Central memory CD8-positive, alpha-beta T cell (primary cell): ENCODE results near the gene CCNQ.
A peak's percentile ranks its signal among the peaks of the same experiment; 100 is the strongest.

Experiments
- ATAC-seq: fragments of 150-1000 bp; cut with Tn5 transposase; replicated peaks from 2 replicates; pipeline ENCODE4 v1.10.0; 2022; ENCODE audit warnings: mild to moderate bottlenecking, moderate FRiP score, moderate number of reproducible peaks; ENCODE audit not compliant: poor library complexity, severe bottlenecking; ENCODE audit errors: extremely low read depth
- DNase-seq, 2 donors: peaks; one replicate each; pipeline ENCODE4 v3.0.0; 2021; ENCODE audit warnings: low spot score in 2 of 2
- H3K27ac Mint-ChIP-seq: one replicate; pipeline ENCODE4 v1.8.0; 2022; ENCODE audit warnings: low read depth, mild to moderate bottlenecking, moderate library complexity, mixed read lengths
- H3K27me3 Mint-ChIP-seq: one replicate; pipeline ENCODE4 v1.8.0; 2022; ENCODE audit warnings: mixed read lengths
- H3K36me3 Mint-ChIP-seq: one replicate; pipeline ENCODE4 v1.8.0; 2022; ENCODE audit warnings: mild to moderate bottlenecking, moderate library complexity, mixed read lengths; ENCODE audit not compliant: insufficient read depth
- H3K4me1 Mint-ChIP-seq: one replicate; pipeline ENCODE4 v1.8.0; 2022; ENCODE audit warnings: mixed read lengths
- H3K4me3 Mint-ChIP-seq: one replicate; pipeline ENCODE4 v1.8.0; 2022; ENCODE audit warnings: mild to moderate bottlenecking, moderate library complexity, mixed read lengths
- H3K9me3 Mint-ChIP-seq: one replicate; pipeline ENCODE4 v1.8.0; 2022; ENCODE audit warnings: mixed read lengths

CCNQ gene

DNA sequence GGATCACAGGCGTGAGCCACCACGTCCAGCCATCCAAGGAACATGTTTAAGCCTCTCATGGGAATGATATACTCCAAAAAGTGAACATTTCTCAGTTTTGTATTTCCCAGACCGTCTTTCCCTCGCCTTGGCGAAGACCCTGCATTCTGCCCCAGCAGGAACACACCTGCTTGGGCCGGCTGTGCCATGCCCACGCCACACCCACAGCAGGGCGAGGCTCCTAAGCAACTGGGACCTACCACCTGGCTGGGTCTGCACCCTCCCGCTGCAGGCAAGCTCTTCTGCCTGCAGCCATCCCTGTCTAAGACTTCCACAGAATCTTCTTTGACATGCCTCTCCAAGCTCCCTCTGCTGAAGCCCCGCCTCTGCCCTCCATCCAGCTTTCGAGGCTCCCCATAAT is 3.6 kb downstream of the CCNQ start:
- peaks cover 13% of the 10 kb centered on the region for H3K36me3 Mint-ChIP-seq
- H3K27me3 Mint-ChIP-seq: no peaks in the 10 kb centered on the region
- H3K9me3 Mint-ChIP-seq: no peaks in the 10 kb centered on the region
- H3K4me1 Mint-ChIP-seq: peaks cover 32% of the 10 kb centered on the region
- no peak overlapping the region for H3K27ac Mint-ChIP-seq
- no peak for ATAC-seq
- no peak overlapping the region for H3K4me3 Mint-ChIP-seq
- DNase-seq: no peak

- no peak for ATAC-seq
- H3K4me3 Mint-ChIP-seq: no peak overlapping the region
- H3K27me3 Mint-ChIP-seq: no peaks in the 10 kb centered on the region
- H3K27ac Mint-ChIP-seq: no peak overlapping the region
- H3K36me3 Mint-ChIP-seq: peaks cover 16% of the 10 kb centered on the region
- DNase-seq: no peak
- no peaks in the 10 kb centered on the region for H3K9me3 Mint-ChIP-seq
- H3K4me1 Mint-ChIP-seq: peaks cover 25% of the 10 kb centered on the region
Measured at GRCh38 chrX:153593811-153594500, 5.0 kb downstream of the CCNQ start.

DNA sequence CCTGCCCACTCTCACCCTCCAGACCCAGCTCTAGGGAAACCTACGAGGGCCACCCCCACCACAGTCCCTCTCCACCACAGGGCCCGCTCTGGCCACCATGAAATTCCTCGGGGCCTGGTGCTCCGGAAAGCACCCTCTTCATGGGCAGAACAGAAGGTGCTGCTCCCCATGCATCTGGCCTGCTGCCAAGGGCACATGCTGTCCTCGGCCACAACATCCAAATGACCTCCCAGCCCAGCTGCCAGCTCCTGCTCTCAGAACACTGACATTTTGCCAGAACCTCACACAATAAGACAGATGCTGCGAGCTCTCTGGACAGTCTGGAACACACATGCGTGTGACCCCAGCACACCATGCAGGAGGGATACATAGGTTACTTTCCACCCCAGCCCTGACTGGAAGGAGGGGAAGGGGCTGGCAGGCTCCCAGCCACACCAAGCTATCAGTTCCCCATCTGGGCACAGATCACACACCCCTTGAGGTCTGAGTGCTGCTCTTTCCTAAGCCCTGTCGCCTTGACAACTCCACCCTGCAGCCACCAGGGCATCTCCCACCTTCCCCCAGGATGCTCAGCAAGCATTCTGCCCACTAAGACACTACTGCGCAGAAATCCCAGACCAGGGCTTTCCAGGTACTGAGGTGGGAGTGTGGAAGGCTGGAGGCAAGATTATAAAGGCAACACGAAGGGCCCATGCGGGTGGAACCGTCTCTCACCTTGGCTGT is 5.8 kb downstream of the CCNQ start:
- no peak for ATAC-seq
- Mint-ChIP-seq H3K4me3 (no peak overlapping the region), H3K9me3 (no peaks in the 10 kb centered on the region), H3K4me1 (peaks cover 24% of the 10 kb centered on the region), H3K27ac (no peak overlapping the region), H3K36me3 (peaks cover 19% of the 10 kb centered on the region), H3K27me3 (no peaks in the 10 kb centered on the region)
- no peak for DNase-seq

DNA sequence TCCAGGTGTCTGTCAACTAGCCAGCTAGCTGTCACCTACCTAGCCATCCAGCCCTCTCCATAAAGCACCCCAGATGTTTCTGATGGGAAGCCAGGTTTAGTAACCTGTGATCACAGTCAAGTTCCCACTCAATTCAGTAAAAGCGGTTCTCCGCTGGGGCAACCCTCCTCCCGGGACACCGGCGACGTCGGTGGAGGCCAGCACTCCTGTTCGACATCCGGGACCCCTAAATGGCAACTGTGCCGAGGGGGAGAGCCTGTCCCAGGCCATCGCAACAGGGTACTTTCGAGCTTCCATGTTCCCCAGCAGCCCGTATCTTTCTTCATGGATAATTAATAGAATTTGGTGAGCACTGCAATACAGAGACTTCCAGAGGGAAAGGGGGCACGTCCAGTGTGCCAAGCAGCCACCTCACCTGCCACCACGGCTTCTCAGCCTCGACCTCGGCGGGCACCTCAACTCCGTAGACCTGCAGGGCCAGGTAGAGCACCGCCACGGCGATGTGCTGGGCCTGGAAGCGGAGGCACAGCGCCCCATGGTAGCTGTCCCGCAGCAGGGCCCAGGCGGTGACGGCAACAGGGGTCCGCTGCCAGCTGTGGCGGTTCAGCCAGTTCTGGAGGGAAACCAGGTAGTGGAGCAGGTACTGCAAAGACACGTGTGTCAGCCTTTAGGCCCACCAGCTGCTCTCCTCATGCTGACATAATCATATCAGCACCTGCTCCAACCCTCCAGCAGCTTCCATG is 6.7 kb downstream of the CCNQ start:
- Mint-ChIP-seq H3K9me3 (no peaks in the 10 kb centered on the region), H3K36me3 (peaks cover 21% of the 10 kb centered on the region), H3K27me3 (no peaks in the 10 kb centered on the region), H3K27ac (no peak overlapping the region), H3K4me1 (peaks cover 15% of the 10 kb centered on the region), H3K4me3 (no peak overlapping the region)
- ATAC-seq (no peak), DNase-seq (no peak)

- Mint-ChIP-seq H3K4me1 (peaks cover 5% of the 10 kb centered on the region), H3K9me3 (no peaks in the 10 kb centered on the region), H3K36me3 (peaks cover 19% of the 10 kb centered on the region), H3K27me3 (no peaks in the 10 kb centered on the region), H3K4me3 (no peak overlapping the region), H3K27ac (no peak overlapping the region)
- DNase-seq (no peak), ATAC-seq (no peak)
Measured at GRCh38 chrX:153590961-153591956, 7.7 kb downstream of the CCNQ start.

- ATAC-seq: no peak
Measured at GRCh38 chrX:153588782-153589446, 10.0 kb downstream of the CCNQ start.

GRCh38 chrX:153588021-153588781 is 10.7 kb downstream of the CCNQ start:
- Mint-ChIP-seq H3K4me1 (peaks cover 9% of the 10 kb centered on the region), H3K36me3 (peaks cover 17% of the 10 kb centered on the region), H3K27ac (no peak overlapping the region), H3K9me3 (no peaks in the 10 kb centered on the region), H3K27me3 (no peaks in the 10 kb centered on the region), H3K4me3 (no peak overlapping the region)
- DNase-seq: no peak
- no peak for ATAC-seq

More at GRCh38 chrX:153588782-153589446, 10.0 kb downstream of the CCNQ start:
- Mint-ChIP-seq H3K9me3 (no peaks in the 10 kb centered on the region), H3K36me3 (peaks cover 20% of the 10 kb centered on the region), H3K27ac (no peak overlapping the region), H3K27me3 (no peaks in the 10 kb centered on the region), H3K4me3 (no peak overlapping the region), H3K4me1 (peaks cover 2% of the 10 kb centered on the region)
- DNase-seq: no peak

- H3K27ac Mint-ChIP-seq: no peak overlapping the region
- H3K4me1 Mint-ChIP-seq: peaks cover 15% of the 10 kb centered on the region
- H3K4me3 Mint-ChIP-seq: no peak overlapping the region
- peaks cover 17% of the 10 kb centered on the region for H3K36me3 Mint-ChIP-seq
- no peak for ATAC-seq
- H3K9me3 Mint-ChIP-seq: no peaks in the 10 kb centered on the region
- no peak for DNase-seq
- no peaks in the 10 kb centered on the region for H3K27me3 Mint-ChIP-seq
Measured at GRCh38 chrX:153587342-153587741, 11.6 kb downstream of the CCNQ start.

- Mint-ChIP-seq H3K27me3 (no peaks in the 10 kb centered on the region), H3K36me3 (peaks cover 15% of the 10 kb centered on the region), H3K27ac (peak overlapping the region; percentile 46), H3K4me3 (no peak overlapping the region), H3K4me1 (peaks cover 15% of the 10 kb centered on the region), H3K9me3 (no peaks in the 10 kb centered on the region)
- no peak for ATAC-seq
- DNase-seq: no peak
Measured at GRCh38 chrX:153585827-153586226, 13.1 kb downstream of the CCNQ start.

GRCh38 chrX:153583433-153583832 is 15.5 kb downstream of the CCNQ start:
- Mint-ChIP-seq H3K9me3 (no peaks in the 10 kb centered on the region), H3K27ac (no peak overlapping the region), H3K4me1 (peaks cover 15% of the 10 kb centered on the region), H3K36me3 (peaks cover 11% of the 10 kb centered on the region), H3K27me3 (no peaks in the 10 kb centered on the region), H3K4me3 (peak overlapping the region; percentile 30)
- DNase-seq: no peak
- ATAC-seq: no peak

DNA sequence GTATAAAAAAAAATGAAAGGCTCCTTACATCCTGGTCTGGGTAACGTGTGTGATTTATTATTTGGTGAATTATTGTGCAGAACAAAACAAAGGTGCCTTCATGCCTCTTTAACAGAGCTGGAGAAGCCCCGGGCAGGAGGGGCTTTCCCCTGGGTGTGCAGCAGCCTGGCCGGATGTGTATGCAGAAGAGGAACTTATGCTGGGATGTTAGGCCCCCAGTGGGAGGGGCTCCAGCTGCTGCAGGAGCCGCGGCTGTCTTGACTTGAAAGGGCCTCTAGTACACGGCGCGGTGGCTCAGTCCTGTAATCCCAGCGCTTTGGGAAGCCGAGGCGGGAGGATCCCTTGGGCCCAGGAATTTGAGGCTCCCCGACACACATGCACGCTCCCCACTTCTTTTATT is 16.0 kb downstream of the CCNQ start:
- Mint-ChIP-seq H3K4me3 (peak overlapping the region; percentile 30), H3K27me3 (no peaks in the 10 kb centered on the region), H3K4me1 (peaks cover 15% of the 10 kb centered on the region), H3K9me3 (no peaks in the 10 kb centered on the region), H3K27ac (peak overlapping the region; percentile 51), H3K36me3 (peaks cover 7% of the 10 kb centered on the region)
- peak; percentile 98 for ATAC-seq
- DNase-seq: peak; percentile 15 to 38
